Measurements from ENCODE around the gene NRDE2.

Gene NRDE2

DNA sequence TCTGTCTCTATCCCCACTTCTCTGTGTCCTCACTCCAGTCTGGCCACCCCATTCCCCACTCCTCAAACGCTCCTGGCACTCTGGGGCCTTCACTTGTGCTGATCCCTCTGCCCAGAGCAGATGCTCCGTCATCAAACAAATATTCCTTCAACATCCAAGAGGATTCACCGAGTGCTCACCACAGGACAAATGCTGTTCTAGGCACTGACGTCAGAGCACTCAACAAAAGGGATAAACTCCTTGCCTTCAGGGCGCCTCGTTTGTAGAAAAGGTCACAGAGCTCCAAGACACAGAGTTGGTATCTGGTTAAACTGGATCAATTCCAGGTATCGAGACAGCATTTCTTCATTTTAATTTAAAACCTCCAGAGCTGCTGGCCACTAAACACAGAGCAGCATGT is 40.0 kb downstream of the NRDE2 start:
- TF ChIP-seq EZH2 (optimal IDR thresholded peaks at IDR 0.05; ENCODE audit: low read depth, low read length) (no peak), CTCF (IDR thresholded peaks at IDR 0.05; ENCODE audit: low read length) (no peak), EZH2phosphoT487 (IDR thresholded peaks at IDR 0.05; ENCODE audit: low read length) (no peak)
- Histone ChIP-seq H4K20me1 (ENCODE audit: insufficient read depth, low read length) (no peaks in the 10 kb centered on the region), H3K4me2 (ENCODE audit: low read depth, low read length) (no peak overlapping the region), H3K27me3 (replicated peaks; ENCODE audit: insufficient read depth, low read length) (no peaks in the 10 kb centered on the region), H3K4me3 (ENCODE audit: low read length) (no peak overlapping the region), H3K4me1 (ENCODE audit: low read length) (no peaks in the 10 kb centered on the region), H3K9ac (ENCODE audit: low read length) (no peak overlapping the region), H3K27ac (ENCODE audit: low read length) (no peak overlapping the region), H2AFZ (ENCODE audit: low read length) (no peak overlapping the region), H3K9me2 (replicated peaks; ENCODE audit: insufficient read depth, low read length) (no peaks in the 10 kb centered on the region), H3K79me2 (ENCODE audit: low read length) (no peaks in the 10 kb centered on the region), H3F3A (ENCODE audit: insufficient read depth, low read length) (no peaks in the 10 kb centered on the region), H3K36me3 (replicated peaks; ENCODE audit: insufficient read depth, low read length) (no peaks in the 10 kb centered on the region), H3K9me3 (replicated peaks; ENCODE audit: insufficient read depth, low read length) (no peaks in the 10 kb centered on the region)
- DNase-seq: no peak

GRCh38 chr14:90290337-90291011 is 41.3 kb downstream of the NRDE2 start:
- H2AFZ ChIP-seq (ENCODE audit: low read length): no peak overlapping the region
- H3K27me3 ChIP-seq (replicated peaks; ENCODE audit: insufficient read depth, low read length): no peaks in the 10 kb centered on the region
- DNase-seq: no peak
- H3K9ac ChIP-seq (ENCODE audit: low read length): no peak overlapping the region
- no peaks in the 10 kb centered on the region for H4K20me1 ChIP-seq (ENCODE audit: insufficient read depth, low read length)
- no peak overlapping the region for H3K4me2 ChIP-seq (ENCODE audit: low read depth, low read length)
- no peaks in the 10 kb centered on the region for H3K79me2 ChIP-seq (ENCODE audit: low read length)
- no peak overlapping the region for H3K27ac ChIP-seq (ENCODE audit: low read length)
- no peaks in the 10 kb centered on the region for H3K4me1 ChIP-seq (ENCODE audit: low read length)
- H3F3A ChIP-seq (ENCODE audit: insufficient read depth, low read length): no peaks in the 10 kb centered on the region
- H3K9me3 ChIP-seq (replicated peaks; ENCODE audit: insufficient read depth, low read length): no peaks in the 10 kb centered on the region
- H3K36me3 ChIP-seq (replicated peaks; ENCODE audit: insufficient read depth, low read length): no peaks in the 10 kb centered on the region
- no peaks in the 10 kb centered on the region for H3K9me2 ChIP-seq (replicated peaks; ENCODE audit: insufficient read depth, low read length)
- H3K4me3 ChIP-seq (ENCODE audit: low read length): no peak overlapping the region
- TF ChIP-seq EZH2phosphoT487 (IDR thresholded peaks at IDR 0.05; ENCODE audit: low read length): no peak
- TF ChIP-seq CTCF (IDR thresholded peaks at IDR 0.05; ENCODE audit: low read length): no peak
- no peak for TF ChIP-seq EZH2 (optimal IDR thresholded peaks at IDR 0.05; ENCODE audit: low read depth, low read length)

- Histone ChIP-seq H3K9ac (ENCODE audit: low read length) (no peak overlapping the region), H3F3A (ENCODE audit: insufficient read depth, low read length) (no peaks in the 10 kb centered on the region), H3K27ac (ENCODE audit: low read length) (no peak overlapping the region), H3K27me3 (replicated peaks; ENCODE audit: insufficient read depth, low read length) (no peaks in the 10 kb centered on the region), H3K9me3 (replicated peaks; ENCODE audit: insufficient read depth, low read length) (no peaks in the 10 kb centered on the region), H3K4me3 (ENCODE audit: low read length) (no peak overlapping the region), H3K9me2 (replicated peaks; ENCODE audit: insufficient read depth, low read length) (no peaks in the 10 kb centered on the region), H3K4me2 (ENCODE audit: low read depth, low read length) (no peak overlapping the region), H4K20me1 (ENCODE audit: insufficient read depth, low read length) (no peaks in the 10 kb centered on the region), H3K4me1 (ENCODE audit: low read length) (no peaks in the 10 kb centered on the region), H2AFZ (ENCODE audit: low read length) (no peak overlapping the region), H3K36me3 (replicated peaks; ENCODE audit: insufficient read depth, low read length) (no peaks in the 10 kb centered on the region), H3K79me2 (ENCODE audit: low read length) (no peaks in the 10 kb centered on the region)
- TF ChIP-seq CTCF (IDR thresholded peaks at IDR 0.05; ENCODE audit: low read length) (no peak), EZH2 (optimal IDR thresholded peaks at IDR 0.05; ENCODE audit: low read depth, low read length) (no peak), EZH2phosphoT487 (IDR thresholded peaks at IDR 0.05; ENCODE audit: low read length) (no peak)
- no peak for DNase-seq
Observed at GRCh38 chr14:90288651-90289355, 42.9 kb downstream of the NRDE2 start.

Data from MM.1S (cell line).